Mucosa of descending colon (tissue), 3 donors: ENCODE measurements around the gene CEP41. TPM values are rescaled to one million over a fixed set of nuclear protein-coding genes. Genes with fewer than 3 reads are reported as not detected.

Experiments
- ATAC-seq: fragments of 200-7000 bp; cut with Tn5 transposase; one replicate; pipeline ENCODE4 v1.9.1; 2020; ENCODE audit warnings: mild to moderate bottlenecking, moderate library complexity
- DNase-seq, 3 donors: peaks; one replicate each; pipeline ENCODE4 v3.0.0-alpha.2; 2020
- H3K36me3 ChIP-seq: fragments of 200-600 bp; one replicate; pipeline ENCODE4 v1.8.0; 2021; ENCODE audit warnings: low read depth, mild to moderate bottlenecking
- H3K4me1 ChIP-seq: fragments of 200-600 bp; one replicate; pipeline ENCODE4 v1.8.0; 2021; ENCODE audit warnings: low read depth, mild to moderate bottlenecking
- H3K4me3 ChIP-seq: fragments of 200-600 bp; one replicate; pipeline ENCODE4 v1.8.0; 2021; ENCODE audit warnings: mild to moderate bottlenecking
- H3K9me3 ChIP-seq: fragments of 200-600 bp; one replicate; pipeline ENCODE4 v1.8.0; 2021; ENCODE audit warnings: mild to moderate bottlenecking
- intact Hi-C, 2 donors: fragments of 100-400 bp; cut with DNase I in 1 of 2; cut with micrococcal nuclease in 1 of 2; formaldehyde crosslinking; loops; one replicate each; pipeline versions ENCODE4 v1.11.0 to v1.11.1; 2022; cut with DNase I, micrococcal nuclease
- total RNA-seq, 3 donors: library from RNA; stranded (reverse); fragmentation: NEBNext Ultra II Directional in 2 of 3; extraction: Animal tissue kit (Norgen Biotek cat#: 25700) in 2 of 3; gene quantifications; one replicate each; pipeline versions ENCODE4 v1.2.1 to v1.2.4, GENCODE V29; 2021 to 2023
- TF ChIP-seq, protein P1 (sequence below): fragments of 200-600 bp; IDR thresholded peaks from one replicate; pipeline ENCODE4 v1.8.0; 2022; ENCODE audit warnings: antibody characterized with exemption, mild to moderate bottlenecking
- donor health status: DM: no; HTN: no; CAD: no; lungs with moderate emphysema.
- donor health status: DM: no; HTN: no; CAD: no.
- donor health status: DM: no; HTN: yes; CAD: no.

Gene CEP41
- total RNA-seq, 3 donors from 2014 or later, result 6.4 to 8.3 (median 6.6) TPM

DNA sequence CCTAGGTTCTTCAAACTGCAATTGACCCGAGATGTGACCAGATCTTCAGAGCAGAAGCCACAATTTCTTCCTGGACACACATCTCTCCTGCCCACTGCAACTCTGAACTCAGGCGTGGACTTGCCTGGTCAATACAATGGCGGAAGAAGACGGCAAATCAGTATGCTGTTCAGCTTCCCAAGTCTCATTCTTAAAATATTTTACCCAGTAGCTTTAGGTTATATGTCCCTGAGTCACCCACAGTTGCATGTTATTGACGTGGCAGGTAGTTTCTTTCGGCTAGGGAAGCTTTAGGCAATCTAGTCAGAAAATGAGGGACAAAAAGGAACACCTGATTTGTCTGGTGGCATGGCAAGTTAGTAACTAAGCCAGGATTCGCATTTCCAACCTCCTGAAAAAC lies 22.5 kb downstream of the CEP41 start:
- Histone ChIP-seq H3K9me3 (no peaks in the 10 kb centered on the region), H3K36me3 (no peaks in the 10 kb centered on the region), H3K4me3 (no peak overlapping the region), H3K4me1 (no peaks in the 10 kb centered on the region)
- no peak for ATAC-seq
- intact Hi-C loops, result no loop called here
- TF ChIP-seq, protein P1, sequence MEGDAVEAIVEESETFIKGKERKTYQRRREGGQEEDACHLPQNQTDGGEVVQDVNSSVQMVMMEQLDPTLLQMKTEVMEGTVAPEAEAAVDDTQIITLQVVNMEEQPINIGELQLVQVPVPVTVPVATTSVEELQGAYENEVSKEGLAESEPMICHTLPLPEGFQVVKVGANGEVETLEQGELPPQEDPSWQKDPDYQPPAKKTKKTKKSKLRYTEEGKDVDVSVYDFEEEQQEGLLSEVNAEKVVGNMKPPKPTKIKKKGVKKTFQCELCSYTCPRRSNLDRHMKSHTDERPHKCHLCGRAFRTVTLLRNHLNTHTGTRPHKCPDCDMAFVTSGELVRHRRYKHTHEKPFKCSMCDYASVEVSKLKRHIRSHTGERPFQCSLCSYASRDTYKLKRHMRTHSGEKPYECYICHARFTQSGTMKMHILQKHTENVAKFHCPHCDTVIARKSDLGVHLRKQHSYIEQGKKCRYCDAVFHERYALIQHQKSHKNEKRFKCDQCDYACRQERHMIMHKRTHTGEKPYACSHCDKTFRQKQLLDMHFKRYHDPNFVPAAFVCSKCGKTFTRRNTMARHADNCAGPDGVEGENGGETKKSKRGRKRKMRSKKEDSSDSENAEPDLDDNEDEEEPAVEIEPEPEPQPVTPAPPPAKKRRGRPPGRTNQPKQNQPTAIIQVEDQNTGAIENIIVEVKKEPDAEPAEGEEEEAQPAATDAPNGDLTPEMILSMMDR, result no peak
- DNase-seq, result no peak

DNA sequence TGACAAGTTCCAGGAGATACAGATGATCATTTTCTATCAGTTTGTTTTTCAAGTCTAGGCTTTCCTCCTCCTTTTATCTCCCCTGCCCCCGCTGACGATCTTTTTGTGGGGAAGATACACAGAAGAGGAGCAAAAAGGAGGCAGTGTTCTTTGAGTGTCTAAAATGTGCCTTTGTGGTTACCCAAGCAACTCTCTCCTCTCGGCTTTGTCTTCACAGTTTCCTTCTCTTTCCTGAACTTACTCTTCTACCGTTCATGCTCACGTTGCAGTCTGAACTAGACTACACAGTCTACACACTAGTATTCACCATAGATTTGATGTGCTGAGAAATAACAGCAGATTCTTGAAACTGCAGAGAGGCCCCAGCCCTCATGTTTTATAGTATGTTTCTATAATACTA lies 23.6 kb downstream of the CEP41 start:
- Histone ChIP-seq H3K4me1 (no peaks in the 10 kb centered on the region), H3K36me3 (no peaks in the 10 kb centered on the region), H3K4me3 (no peak overlapping the region), H3K9me3 (no peaks in the 10 kb centered on the region)
- TF ChIP-seq, protein P1, result no peak
- intact Hi-C loops, result no loop called here
- DNase-seq (no peak), ATAC-seq (no peak)

DNA sequence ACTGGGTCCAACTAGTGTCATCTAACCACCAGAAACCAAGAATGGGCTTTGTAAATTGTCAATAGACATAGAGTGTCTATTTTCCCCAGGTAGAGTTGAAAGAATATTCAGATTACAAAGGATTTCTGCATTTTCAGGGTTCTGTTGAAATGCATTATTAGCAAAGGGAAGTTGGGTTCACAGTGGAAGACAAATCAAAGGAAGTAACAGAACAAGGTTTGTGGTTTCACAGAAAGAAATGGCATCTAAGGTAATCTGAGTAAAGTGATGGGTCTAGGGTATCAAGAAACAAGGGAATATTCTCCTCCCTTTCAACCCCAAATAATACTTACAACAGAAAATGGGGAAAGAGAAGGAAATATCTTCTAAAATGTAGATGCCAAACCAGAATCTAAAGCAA lies 25.8 kb downstream of the CEP41 start:
- Histone ChIP-seq H3K4me1 (no peaks in the 10 kb centered on the region), H3K9me3 (no peaks in the 10 kb centered on the region), H3K36me3 (no peaks in the 10 kb centered on the region), H3K4me3 (no peak overlapping the region)
- TF ChIP-seq, protein P1, result no peak
- DNase-seq, result no peak
- ATAC-seq, result no peak
- intact Hi-C loops, result no loop called here

DNA sequence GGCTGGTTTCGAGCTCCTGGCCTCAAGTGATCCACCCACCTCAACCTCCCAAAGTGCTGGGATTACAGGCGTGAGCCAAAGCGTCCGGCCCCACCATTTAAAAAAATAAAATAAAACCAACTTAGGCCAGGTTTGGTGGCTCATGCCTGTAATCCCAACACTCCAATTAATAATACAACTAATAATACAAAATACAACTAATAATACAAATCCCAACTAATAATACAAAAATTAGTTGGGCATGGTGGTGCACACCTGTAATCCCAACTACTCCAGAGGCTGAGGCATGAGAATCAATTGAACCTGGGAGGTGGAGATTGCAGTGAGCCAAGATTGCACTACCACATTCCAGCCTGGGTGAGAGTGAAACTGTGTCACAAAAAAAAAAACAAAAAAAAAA lies 27.6 kb downstream of the CEP41 start:
- H3K4me3 ChIP-seq, result no peak overlapping the region
- intact Hi-C loops, result no loop called here
- no peaks in the 10 kb centered on the region for H3K4me1 ChIP-seq
- DNase-seq, result no peak
- ATAC-seq, result no peak
- TF ChIP-seq, protein P1, result no peak
- H3K9me3 ChIP-seq, result no peaks in the 10 kb centered on the region
- H3K36me3 ChIP-seq, result no peaks in the 10 kb centered on the region

DNA sequence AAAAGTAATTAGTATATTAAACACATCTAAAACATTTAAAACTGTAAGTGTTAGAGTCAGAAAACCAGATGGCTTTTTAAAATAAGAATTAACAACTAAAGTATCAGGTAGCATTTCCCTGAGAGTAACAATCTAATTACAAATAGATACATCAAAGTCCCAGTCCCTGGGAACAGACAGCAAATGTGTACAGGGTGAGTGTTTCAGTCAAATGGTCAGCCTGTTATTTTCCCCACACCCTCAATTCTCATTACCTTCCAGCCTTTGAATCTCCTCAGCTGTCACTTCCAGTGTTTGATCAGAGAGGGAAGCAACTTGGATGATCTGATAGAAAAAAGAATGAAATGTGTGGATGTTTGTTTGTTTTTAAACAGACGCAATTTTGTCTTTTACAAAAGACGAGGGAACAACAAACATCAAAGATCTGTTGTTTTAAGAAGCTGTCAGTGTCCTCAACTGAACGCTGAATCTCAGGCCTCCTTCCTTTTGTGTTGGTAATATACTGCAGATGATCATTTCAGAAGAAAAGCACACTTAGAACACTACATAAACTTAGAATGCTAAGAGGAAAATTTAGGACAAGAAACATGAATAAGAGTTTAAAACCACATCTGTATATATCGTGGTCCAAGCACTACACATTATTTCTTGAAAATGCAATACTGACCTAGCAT lies 29.8 kb downstream of the CEP41 start:
- no peak for ATAC-seq
- intact Hi-C loops, result no loop called here
- no peaks in the 10 kb centered on the region for H3K36me3 ChIP-seq
- no peak overlapping the region for H3K4me3 ChIP-seq
- DNase-seq, result no peak
- H3K9me3 ChIP-seq, result no peaks in the 10 kb centered on the region
- TF ChIP-seq, protein P1, result no peak
- no peaks in the 10 kb centered on the region for H3K4me1 ChIP-seq

DNA sequence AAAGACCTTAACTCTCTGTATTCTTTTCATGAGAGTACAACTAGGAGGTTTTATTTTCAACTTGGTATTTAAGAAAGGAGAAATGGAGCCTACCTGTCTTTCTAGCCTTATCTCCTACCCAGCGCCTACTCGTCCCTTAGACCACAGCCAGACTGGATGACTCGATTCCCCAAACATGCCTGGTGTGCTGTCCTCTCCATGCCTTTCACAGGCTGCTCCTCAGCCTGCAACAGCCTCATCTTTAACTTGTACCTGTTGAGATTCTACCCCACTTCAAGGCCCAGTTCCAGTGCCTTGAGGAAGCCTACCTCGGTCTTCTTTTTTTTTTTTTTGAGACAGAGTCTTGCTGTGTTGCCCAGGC lies 31.1 kb downstream of the CEP41 start:
- intact Hi-C loops, result no loop called here
- no peaks in the 10 kb centered on the region for H3K9me3 ChIP-seq
- ATAC-seq (no peak), DNase-seq (no peak)
- H3K36me3 ChIP-seq, result no peaks in the 10 kb centered on the region
- no peak overlapping the region for H3K4me3 ChIP-seq
- H3K4me1 ChIP-seq, result no peaks in the 10 kb centered on the region
- TF ChIP-seq, protein P1, result no peak
